Measurements from ENCODE around the gene PPP1R15B. TPM values are rescaled to one million over a fixed set of nuclear protein-coding genes. Genes with fewer than 3 reads are reported as not detected.

Gene PPP1R15B
- polyA plus RNA-seq, 2 of the 4 experiments (the other 2 are of a cell fraction): 26.9 to 51.9 TPM

- no peak for TF ChIP-seq E2F6 (IDR thresholded peaks at IDR 0.05; ENCODE audit: borderline replicate concordance, low read depth)
- no peak for TF ChIP-seq ZC3H11A (IDR thresholded peaks at IDR 0.05)
Observed at GRCh38 chr1:204356997-204357396, 54.6 kb downstream of the PPP1R15B start (continued).

- no peak overlapping the region for H3K27ac ChIP-seq
- WGBS (ENCODE audit: missing lambda C conversion rate): 91% methylated on average over 4 of the region's 4 CpGs
- FAIRE-seq (no peak), DNase-seq (ENCODE audit: low read depth in 1 of 2, low spot score in 1 of 2) (no peak), ATAC-seq (no peak)
- ChIA-PET POLR2A (no interaction called here), CTCF (interaction anchor here (2.4 kb wide), 1 partner anchor 149 kb away, joined by 8 read pairs; no protein-coding TSS in a partner anchor)
- H3K4me2 ChIP-seq: no peak overlapping the region
- no peaks in the 10 kb centered on the region for H3K9me3 ChIP-seq
- H3K4me3 ChIP-seq: no peak overlapping the region
- peak; percentile 61 for TF ChIP-seq MAFK (IDR thresholded peaks at IDR 0.05; ENCODE audit: partially characterized antibody)
- TF ChIP-seq HES2 (IDR thresholded peaks at IDR 0.05): no peak
- H3K4me1 ChIP-seq: peaks cover 29% of the 10 kb centered on the region
Observed at GRCh38 chr1:204355913-204356312, 55.7 kb downstream of the PPP1R15B start.

- TF ChIP-seq ZFP36 (IDR thresholded peaks at IDR 0.05; ENCODE audit: borderline replicate concordance, partially characterized antibody) (no peak), FOXS1 (CRISPR knock-in tag; IDR thresholded peaks at IDR 0.05) (no peak), HOXB13 (CRISPR knock-in tag; IDR thresholded peaks at IDR 0.05; ENCODE audit: low read depth) (no peak), MAX (IDR thresholded peaks at IDR 0.05) (no peak), GATA3 (IDR thresholded peaks at IDR 0.05; ENCODE audit: borderline replicate concordance) (no peak), JUNB (IDR thresholded peaks at IDR 0.05) (no peak), USF2 (IDR thresholded peaks at IDR 0.05) (no peak), NPAS2 (CRISPR knock-in tag; IDR thresholded peaks at IDR 0.05; ENCODE audit: borderline replicate concordance) (no peak), PBX3 (IDR thresholded peaks at IDR 0.05) (no peak), NR3C1 (IDR thresholded peaks at IDR 0.05) (no peak), RNF2 (IDR thresholded peaks at IDR 0.05; ENCODE audit: borderline replicate concordance, low read depth) (no peak), NFE2L2 (conservative IDR thresholded peaks at IDR 0.05; ENCODE audit: low read length) (no peak), BCL3 (IDR thresholded peaks at IDR 0.05) (no peak)
- Histone ChIP-seq H3K9me3 (no peaks in the 10 kb centered on the region), H3K4me2 (no peak overlapping the region), H3K4me1 (peaks cover 31% of the 10 kb centered on the region), H3K4me3 (no peak overlapping the region), H3K27ac (no peak overlapping the region)
- CTCF ChIA-PET: interaction anchor here (0.7 to 8.5 kb wide), 11 partner anchors 8 to 192 kb away, joined by 3 to 86 read pairs (median 5); partner anchors contain the start of genes GOLT1A and PIK3C2B
- ATAC-seq (no peak), DNase-seq (ENCODE audit: low read depth in 1 of 2, low spot score in 1 of 2) (no peak), FAIRE-seq (no peak)
- WGBS (ENCODE audit: missing lambda C conversion rate): 74% methylated on average over 6 of the region's 6 CpGs
- POLR2A ChIA-PET: no interaction called here
Observed at GRCh38 chr1:204354579-204354978, 57.0 kb downstream of the PPP1R15B start.

Small RNA genes lying within 50 kb of the gene (small RNA-seq; reads per million reads assigned to genes)
- 0 reads per million in 6 experiments for gene AL606489.2

Other genes starting within 250 kb of the PPP1R15B start
- gene REN, start 245.5 kb downstream of the PPP1R15B start, polyA plus RNA-seq (2011; rRNA removed): not detected in 2 replicates
- gene REN, start 245.5 kb downstream of the PPP1R15B start, polyA plus RNA-seq (2017; fragmentation: RNase III; extraction: RNeasy Plus Mini Kit Qiagen cat#74134 plus additional on column Dnase treatment): not detected in 3 replicates
- gene KISS1, start 215.3 kb downstream of the PPP1R15B start, polyA plus RNA-seq (2011; rRNA removed): 0.23 TPM in 1 of 2 replicates, not detected in the other
- not detected in 3 replicates for gene KISS1, start 215.3 kb downstream of the PPP1R15B start, polyA plus RNA-seq (2017; fragmentation: RNase III; extraction: RNeasy Plus Mini Kit Qiagen cat#74134 plus additional on column Dnase treatment)
- gene GOLT1A, start 197.8 kb downstream of the PPP1R15B start, polyA plus RNA-seq (2011; rRNA removed): 6.4 and 6.8 TPM in 2 replicates
- gene GOLT1A, start 197.8 kb downstream of the PPP1R15B start, polyA plus RNA-seq (2017; fragmentation: RNase III; extraction: RNeasy Plus Mini Kit Qiagen cat#74134 plus additional on column Dnase treatment): 1.8 to 2.8 TPM (median 2.4 TPM) in 3 replicates
- gene PLEKHA6, start 51.9 kb downstream of the PPP1R15B start, polyA plus RNA-seq (2011; rRNA removed): 13.0 and 16.4 TPM in 2 replicates
- gene PLEKHA6, start 51.9 kb downstream of the PPP1R15B start, polyA plus RNA-seq (2017; fragmentation: RNase III; extraction: RNeasy Plus Mini Kit Qiagen cat#74134 plus additional on column Dnase treatment): 17.9 to 26.2 TPM (median 23.4 TPM) in 3 replicates
- gene PIK3C2B, start 83.0 kb upstream of the PPP1R15B start, polyA plus RNA-seq (2011; rRNA removed): 9.2 and 13.0 TPM in 2 replicates
- 9.0 to 9.7 TPM (median 9.4 TPM) in 3 replicates for gene PIK3C2B, start 83.0 kb upstream of the PPP1R15B start, polyA plus RNA-seq (2017; fragmentation: RNase III; extraction: RNeasy Plus Mini Kit Qiagen cat#74134 plus additional on column Dnase treatment)
- gene MDM4, start 104.6 kb upstream of the PPP1R15B start, polyA plus RNA-seq (2011; rRNA removed): 38.9 and 48.9 TPM in 2 replicates
- gene MDM4, start 104.6 kb upstream of the PPP1R15B start, polyA plus RNA-seq (2017; fragmentation: RNase III; extraction: RNeasy Plus Mini Kit Qiagen cat#74134 plus additional on column Dnase treatment): 4.6 to 5.7 TPM (median 5.7 TPM) in 3 replicates

All from A549 (cell line).